Mucosa of rectum (tissue), 2 donors: ENCODE measurements around the gene HORMAD2.
A peak's percentile ranks its signal among the peaks of the same experiment; 100 is the strongest.

Experiments
- H3K27ac ChIP-seq, 2 donors: one replicate each; pipeline ENCODE4 v1.7.0; 2013; ENCODE audit warnings: inconsistent platforms in 2 of 2, low read depth in 2 of 2, low read length in 2 of 2
- H3K27me3 ChIP-seq, 2 donors: one replicate each; pipeline ENCODE4 v1.7.0; 2013; ENCODE audit warnings: low read length in 2 of 2; ENCODE audit not compliant: control insufficient read depth in 2 of 2, insufficient read depth in 2 of 2
- H3K36me3 ChIP-seq, 2 donors: one replicate each; pipeline ENCODE4 v1.7.0; 2013; ENCODE audit warnings: low read length in 2 of 2; ENCODE audit not compliant: control insufficient read depth in 2 of 2, insufficient read depth in 2 of 2
- H3K4me1 ChIP-seq, 2 donors: one replicate each; pipeline ENCODE4 v1.7.0; 2013; ENCODE audit warnings: low read length in 2 of 2, mild to moderate bottlenecking in 1 of 2; ENCODE audit not compliant: control insufficient read depth in 2 of 2, insufficient read depth in 2 of 2
- H3K4me3 ChIP-seq, 2 donors: one replicate each; pipeline ENCODE4 v1.7.0; 2013; ENCODE audit warnings: low read length in 2 of 2
- H3K9ac ChIP-seq, 2 donors: one replicate each; pipeline ENCODE4 v1.7.0; 2013; ENCODE audit warnings: low read length in 2 of 2, low read depth in 1 of 2, mild to moderate bottlenecking in 1 of 2
- H3K9me3 ChIP-seq, 2 donors: one replicate each; pipeline ENCODE4 v1.7.0; 2013; ENCODE audit warnings: low read length in 2 of 2; ENCODE audit not compliant: control insufficient read depth in 2 of 2
- donor health status: healthy.
- donor health status: Normal muscosa, but diverticular disease.

HORMAD2 gene

DNA sequence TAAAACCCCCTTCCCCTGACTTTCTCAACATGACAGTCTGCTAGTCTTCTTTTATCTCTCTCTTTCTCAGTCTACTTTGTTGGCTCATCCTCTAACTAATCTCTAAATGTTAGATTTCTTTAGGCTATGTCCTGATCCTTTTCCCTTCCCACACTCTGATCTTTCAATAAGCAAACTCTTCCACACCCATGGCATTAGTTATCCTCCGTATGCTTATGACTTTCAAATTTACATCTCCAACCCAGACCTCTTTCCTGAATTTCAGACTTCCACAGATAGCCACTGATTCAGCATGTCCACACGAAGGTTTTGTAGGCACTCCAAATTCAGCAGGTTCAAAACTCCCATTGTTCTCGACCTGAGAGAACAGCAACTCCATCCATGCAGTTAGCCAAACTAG lies 90.7 kb downstream of the HORMAD2 start:
- Histone ChIP-seq H3K4me1 (no peaks in the 10 kb centered on the region), H3K27me3 (no peaks in the 10 kb centered on the region), H3K9me3 (no peaks in the 10 kb centered on the region)

DNA sequence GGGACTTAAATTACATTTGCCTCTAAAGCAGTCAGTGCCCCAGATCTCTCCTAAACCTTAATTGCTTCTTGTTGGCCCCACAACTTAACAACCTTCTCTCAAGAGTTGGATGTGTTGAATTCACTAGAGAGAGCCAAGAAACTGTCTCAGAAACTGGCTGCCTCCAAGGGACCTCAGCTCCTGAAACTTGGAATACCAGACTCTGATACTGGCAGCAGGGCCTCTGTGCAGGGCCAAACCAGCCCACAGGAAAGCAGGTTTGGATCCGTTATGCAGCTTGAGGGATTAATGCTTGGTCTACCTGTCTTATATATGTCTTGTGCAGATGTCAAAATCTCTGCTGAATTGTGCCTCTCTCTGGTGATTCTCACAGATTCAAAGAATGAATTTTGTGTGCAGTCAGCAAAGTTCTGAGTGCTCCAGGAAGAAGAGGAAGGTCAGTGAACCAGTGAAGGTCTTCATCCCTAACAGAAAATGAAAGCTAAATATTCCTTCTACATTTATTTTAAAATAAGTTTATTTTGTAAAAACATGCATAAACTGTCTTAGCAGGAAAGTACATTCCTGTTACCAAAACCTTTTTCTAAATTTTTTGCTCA lies 95.5 kb downstream of the HORMAD2 start:
- no peaks in the 10 kb centered on the region for H3K27me3 ChIP-seq
- H3K4me1 ChIP-seq = peaks cover 0 to 2% of the 10 kb centered on the region in 2 donors
- H3K9ac ChIP-seq = no peak overlapping the region
- H3K36me3 ChIP-seq = no peaks in the 10 kb centered on the region
- H3K4me3 ChIP-seq = no peak overlapping the region
- H3K27ac ChIP-seq = no peak overlapping the region
- no peaks in the 10 kb centered on the region for H3K9me3 ChIP-seq

More for the DNA sequence above, 90.7 kb downstream of the HORMAD2 start:
- Histone ChIP-seq H3K36me3 (no peaks in the 10 kb centered on the region), H3K4me3 (no peak overlapping the region), H3K27ac (no peak overlapping the region), H3K9ac (no peak overlapping the region)

DNA sequence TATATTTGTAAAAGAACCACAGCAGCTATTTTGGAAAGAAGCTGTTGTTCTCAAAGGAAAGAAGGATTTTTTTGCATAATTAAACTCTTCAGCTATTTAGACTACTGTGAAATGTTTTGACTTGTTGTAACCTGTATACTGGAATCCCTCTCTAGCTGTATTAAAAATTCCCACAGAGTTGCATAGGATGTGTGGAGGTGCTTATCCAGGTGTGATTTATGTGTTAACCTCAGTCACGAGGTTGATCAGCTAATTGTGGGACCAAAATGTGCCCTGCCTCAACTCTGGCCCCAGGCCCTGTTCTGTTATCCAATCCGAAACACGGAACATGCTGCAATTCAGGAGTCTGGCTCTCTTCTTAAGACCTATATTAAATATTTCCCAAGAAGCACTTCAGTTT lies 96.2 kb downstream of the HORMAD2 start:
- Histone ChIP-seq H3K27ac (no peak overlapping the region), H3K27me3 (no peaks in the 10 kb centered on the region)

DNA sequence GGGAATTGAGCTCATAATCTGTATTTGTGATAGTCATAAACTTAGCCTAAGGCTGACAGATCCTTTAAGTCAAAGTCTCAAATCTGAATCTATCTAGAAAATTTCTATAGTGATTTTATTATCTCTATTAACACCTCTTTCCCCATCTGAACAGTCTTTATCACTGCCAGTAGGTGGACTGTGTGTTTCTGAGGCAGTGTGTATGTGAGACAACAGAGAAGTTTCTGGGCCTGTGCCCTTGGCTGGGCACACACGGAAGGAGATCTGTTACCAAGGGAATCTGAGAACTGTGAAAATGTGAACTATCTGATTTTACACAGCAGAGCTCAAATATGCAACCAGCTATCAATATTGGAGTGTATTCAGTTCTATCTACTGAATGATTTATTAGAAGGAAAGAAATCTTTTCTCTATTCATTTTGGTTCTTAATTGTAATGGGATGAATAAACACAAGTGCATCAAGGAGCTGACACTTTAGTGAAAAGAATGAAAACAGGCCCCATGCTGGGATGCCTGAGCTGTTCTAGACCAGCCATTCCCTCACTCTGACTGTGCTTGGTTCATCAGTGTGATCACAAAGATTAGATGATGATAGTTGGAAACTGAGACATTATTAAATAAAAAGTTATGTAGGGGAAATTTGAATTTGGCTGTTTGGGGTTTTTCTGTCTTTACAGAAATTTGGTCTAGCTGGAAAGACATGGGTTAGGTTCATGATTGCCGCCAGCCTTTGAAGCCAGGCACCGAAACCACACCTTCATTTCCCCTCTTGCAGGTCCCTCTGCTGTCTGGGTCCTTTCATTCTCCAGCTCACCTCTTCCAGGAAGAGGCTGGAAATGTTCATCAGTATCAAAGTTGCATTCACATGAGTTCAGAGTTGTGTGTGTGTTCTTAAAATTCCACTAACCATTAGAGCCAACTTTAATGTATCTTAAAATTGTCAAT lies 98.2 kb downstream of the HORMAD2 start:
- Histone ChIP-seq H3K27me3 (no peaks in the 10 kb centered on the region), H3K4me1 (peaks cover 2 to 11% of the 10 kb centered on the region in 2 donors), H3K9ac (no peak overlapping the region), H3K27ac (no peak overlapping the region), H3K9me3 (no peaks in the 10 kb centered on the region), H3K4me3 (no peak overlapping the region), H3K36me3 (no peaks in the 10 kb centered on the region)

More for the DNA sequence above, 96.2 kb downstream of the HORMAD2 start:
- Histone ChIP-seq H3K9ac (no peak overlapping the region), H3K4me3 (no peak overlapping the region), H3K4me1 (peaks cover 2% of the 10 kb centered on the region in 2 donors), H3K36me3 (no peaks in the 10 kb centered on the region), H3K9me3 (no peaks in the 10 kb centered on the region)

DNA sequence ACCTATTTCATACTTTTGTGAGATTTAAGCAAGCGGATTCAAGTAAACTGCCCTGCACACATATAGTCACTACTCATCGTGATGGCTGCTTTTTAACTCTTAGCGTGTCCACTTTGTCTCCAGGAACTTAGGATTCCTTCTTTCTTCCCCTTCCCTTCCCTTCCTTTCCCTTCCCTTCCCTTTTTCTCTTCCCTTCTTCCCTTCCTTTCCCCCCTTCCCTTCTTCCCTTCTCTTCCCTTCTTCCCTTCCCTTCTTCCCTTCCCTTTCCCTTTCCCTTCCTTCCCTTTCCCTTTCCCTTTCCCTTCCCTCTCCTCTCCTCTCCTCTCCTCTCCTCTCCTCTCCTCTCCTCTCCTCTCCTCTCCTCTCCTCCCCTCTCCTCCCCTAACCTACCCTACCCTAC lies 100.4 kb downstream of the HORMAD2 start:
- Histone ChIP-seq H3K27me3 (no peaks in the 10 kb centered on the region), H3K4me1 (peaks cover 2 to 11% of the 10 kb centered on the region in 2 donors), H3K4me3 (no peak overlapping the region), H3K9me3 (no peaks in the 10 kb centered on the region), H3K36me3 (no peaks in the 10 kb centered on the region), H3K9ac (no peak overlapping the region), H3K27ac (no peak overlapping the region)

DNA sequence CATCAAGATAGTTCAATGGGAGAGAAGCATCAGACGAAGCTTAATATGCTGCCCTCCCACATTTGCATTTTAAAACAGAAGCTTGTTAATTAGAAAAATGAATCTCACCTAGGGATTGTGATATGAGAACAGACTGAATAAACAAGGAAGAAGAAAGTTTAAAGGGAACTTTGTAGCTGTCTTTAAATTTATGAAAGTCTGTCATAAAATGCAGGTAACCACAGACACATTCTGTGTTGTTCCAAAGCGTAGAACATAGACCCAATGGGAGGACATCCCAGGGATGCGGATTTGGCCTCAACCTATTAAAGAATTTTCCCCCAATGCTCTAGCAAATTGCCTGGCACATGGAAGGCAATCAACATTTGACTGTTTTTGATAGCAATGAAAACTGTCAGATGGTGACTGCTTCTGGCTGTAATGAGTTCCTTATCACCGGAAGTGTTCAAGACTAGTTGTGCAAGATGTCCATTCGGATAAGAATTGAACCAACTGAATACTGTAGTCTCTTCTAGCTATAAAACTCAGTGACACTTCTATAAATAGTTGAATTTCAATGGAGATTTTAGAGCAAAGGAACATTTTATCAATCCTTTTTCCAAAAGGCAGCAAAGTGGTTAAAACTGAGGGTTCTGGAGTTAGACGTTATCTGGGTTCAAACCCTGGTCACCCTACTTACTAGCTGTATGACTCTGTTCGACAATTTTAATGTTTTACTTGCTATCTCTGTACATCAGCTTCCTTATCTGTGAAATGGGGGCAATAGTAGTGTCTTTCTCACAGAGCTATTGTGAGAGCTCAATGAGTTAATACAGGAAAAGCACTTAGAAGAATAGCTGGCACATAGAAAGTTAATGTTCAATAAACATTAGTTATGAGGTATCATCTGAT lies 101.4 kb downstream of the HORMAD2 start:
- no peak overlapping the region for H3K4me3 ChIP-seq

DNA sequence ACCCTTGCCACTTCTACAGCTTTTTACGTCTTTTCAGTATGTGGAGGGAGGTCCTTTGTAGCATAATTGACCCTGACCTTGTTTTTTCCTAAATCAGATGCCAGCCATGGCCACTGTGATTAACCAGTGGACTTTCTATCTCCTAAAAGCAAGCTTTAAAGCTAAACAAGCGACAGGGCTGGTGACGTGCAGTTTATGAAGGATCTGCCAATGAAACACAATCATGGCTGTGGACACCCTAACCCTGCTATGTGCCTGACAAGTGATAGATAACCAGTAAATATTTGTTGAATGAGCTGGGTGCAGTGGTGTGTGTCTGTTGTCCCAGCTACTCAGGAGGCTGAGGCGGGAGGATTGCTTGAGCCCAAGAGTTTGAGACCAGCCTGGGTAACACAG lies 102.1 kb downstream of the HORMAD2 start:
- Histone ChIP-seq H3K27ac (no peak overlapping the region), H3K9me3 (no peaks in the 10 kb centered on the region), H3K27me3 (no peaks in the 10 kb centered on the region), H3K36me3 (no peaks in the 10 kb centered on the region), H3K4me3 (no peak overlapping the region), H3K4me1 (peaks cover 0 to 11% of the 10 kb centered on the region in 2 donors), H3K9ac (no peak overlapping the region)

More for the DNA sequence above, 101.4 kb downstream of the HORMAD2 start:
- Histone ChIP-seq H3K27me3 (no peaks in the 10 kb centered on the region), H3K9ac (no peak overlapping the region), H3K36me3 (no peaks in the 10 kb centered on the region), H3K4me1 (peaks cover 0 to 11% of the 10 kb centered on the region in 2 donors), H3K9me3 (no peaks in the 10 kb centered on the region), H3K27ac (peak overlapping the region; percentile 16 to 36)

GRCh38 chr22:30182815-30183214 lies 102.6 kb downstream of the HORMAD2 start:
- Histone ChIP-seq H3K9me3 (no peaks in the 10 kb centered on the region), H3K27ac (no peak overlapping the region), H3K27me3 (no peaks in the 10 kb centered on the region)

GRCh38 chr22:30183271-30183670 lies 103.0 kb downstream of the HORMAD2 start:
- Histone ChIP-seq H3K36me3 (no peaks in the 10 kb centered on the region), H3K27me3 (no peaks in the 10 kb centered on the region), H3K4me3 (no peak overlapping the region), H3K9me3 (no peaks in the 10 kb centered on the region), H3K4me1 (peaks cover 0 to 11% of the 10 kb centered on the region in 2 donors), H3K27ac (no peak overlapping the region), H3K9ac (no peak overlapping the region)

More at GRCh38 chr22:30182815-30183214, 102.6 kb downstream of the HORMAD2 start:
- H3K36me3 ChIP-seq = no peaks in the 10 kb centered on the region
- peaks cover 0 to 11% of the 10 kb centered on the region in 2 donors for H3K4me1 ChIP-seq
- no peak overlapping the region for H3K9ac ChIP-seq
- H3K4me3 ChIP-seq = no peak overlapping the region
